HuH-7.5 (cell line): ENCODE results near the gene PRPF39.

ENCODE experiments used
- DNase-seq: peaks from one replicate; pipeline ENCODE4 v3.0.0; 2011; ENCODE audit warnings: low spot score

The PRPF39 gene

DNA sequence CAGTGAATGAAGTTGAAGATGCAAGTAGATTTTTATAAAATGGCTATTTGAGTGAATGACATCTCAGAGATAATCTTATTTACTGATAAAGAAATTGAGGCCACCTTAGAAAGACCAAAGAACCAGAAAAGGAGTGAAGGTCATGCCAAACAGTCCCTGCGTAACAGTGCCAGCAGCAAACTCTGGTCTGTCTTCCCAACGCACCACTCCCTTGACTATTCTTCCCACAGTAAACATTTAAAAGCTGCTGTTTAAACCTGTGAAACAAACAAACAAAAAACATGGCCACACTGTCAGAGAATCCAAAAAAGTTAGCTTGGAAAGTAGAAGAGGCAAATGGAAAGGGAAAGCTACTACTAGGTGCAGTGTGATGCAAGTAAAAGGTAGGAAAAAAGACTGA, 1.5 kb upstream of the PRPF39 start:
- DNase-seq, result no peak

DNA sequence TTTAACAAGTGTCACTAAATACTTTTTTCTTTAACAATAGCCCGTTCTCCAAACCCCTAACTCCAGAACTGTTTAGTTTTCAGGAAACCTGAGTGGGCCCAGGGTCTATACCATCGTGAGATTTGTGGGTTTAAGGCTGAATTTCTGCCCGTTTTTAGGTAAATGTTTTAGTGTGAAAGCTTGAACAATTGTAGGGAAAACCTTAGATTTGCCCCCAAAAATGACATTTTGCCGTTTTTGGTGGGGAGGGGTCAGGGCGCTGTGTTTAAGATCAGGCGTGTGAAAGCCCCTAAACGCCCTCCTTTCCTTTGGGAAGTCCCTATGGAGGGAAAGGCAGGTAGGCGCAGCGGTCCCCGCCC, 320 bp upstream of the PRPF39 start:
- DNase-seq, result no peak

DNA sequence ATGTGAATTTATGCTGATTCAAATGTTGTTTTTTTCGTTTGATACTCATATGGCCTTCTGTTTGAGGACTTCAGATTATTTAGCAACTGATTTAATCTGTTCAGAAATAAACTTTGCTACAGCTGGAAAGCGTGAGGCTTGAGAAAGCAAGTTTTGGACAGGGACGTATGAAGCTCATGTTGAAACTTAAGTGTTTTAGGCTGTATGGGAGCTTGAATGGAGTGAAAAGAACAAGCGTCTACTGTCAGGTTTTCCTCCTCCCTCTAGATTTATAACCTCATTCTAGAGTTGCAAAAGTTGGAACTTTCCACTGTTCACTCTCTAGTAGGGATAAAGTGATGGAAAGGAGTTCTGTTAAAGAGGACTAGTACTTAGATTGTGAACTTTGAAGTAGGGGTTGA, 1.0 kb downstream of the PRPF39 start:
- no peak for DNase-seq

DNA sequence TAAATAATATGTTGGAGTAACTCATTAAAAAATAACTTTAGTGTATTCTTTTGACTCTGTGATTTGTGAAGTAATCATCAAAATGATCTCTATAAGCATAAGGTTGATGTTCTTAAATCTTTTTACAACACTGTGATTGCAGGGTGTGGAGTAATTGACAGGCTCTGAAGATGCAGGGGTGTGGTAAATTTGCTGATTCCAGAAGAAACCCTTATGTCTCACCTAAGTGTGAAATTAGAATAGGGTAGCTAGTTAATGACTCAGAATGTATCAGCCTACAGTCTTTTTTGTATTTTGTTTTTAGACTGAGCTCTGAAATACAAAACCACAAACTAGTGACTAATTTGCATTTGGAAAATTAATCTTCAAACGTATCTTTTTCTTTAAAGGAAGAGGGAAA, 5.9 kb downstream of the PRPF39 start:
- no peak for DNase-seq

DNA sequence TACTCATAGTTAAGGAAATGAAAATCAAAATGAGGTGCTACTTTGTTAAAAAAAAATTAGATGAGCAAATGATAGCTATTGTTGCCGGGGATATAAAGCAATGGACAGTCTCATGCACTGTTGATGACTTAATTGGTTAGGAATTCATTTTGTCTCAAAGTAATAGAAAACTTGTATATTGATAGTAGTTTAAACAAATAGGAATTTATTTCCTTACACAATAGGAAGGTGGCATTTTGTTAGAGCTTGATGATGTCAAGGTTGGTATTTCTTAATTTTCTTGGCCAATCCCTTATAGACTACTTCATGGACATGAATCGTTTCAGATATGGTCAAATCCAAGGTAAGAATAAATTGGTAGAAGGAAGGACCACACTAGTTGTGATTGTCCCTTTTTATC, 7.8 kb downstream of the PRPF39 start:
- no peak for DNase-seq

DNA sequence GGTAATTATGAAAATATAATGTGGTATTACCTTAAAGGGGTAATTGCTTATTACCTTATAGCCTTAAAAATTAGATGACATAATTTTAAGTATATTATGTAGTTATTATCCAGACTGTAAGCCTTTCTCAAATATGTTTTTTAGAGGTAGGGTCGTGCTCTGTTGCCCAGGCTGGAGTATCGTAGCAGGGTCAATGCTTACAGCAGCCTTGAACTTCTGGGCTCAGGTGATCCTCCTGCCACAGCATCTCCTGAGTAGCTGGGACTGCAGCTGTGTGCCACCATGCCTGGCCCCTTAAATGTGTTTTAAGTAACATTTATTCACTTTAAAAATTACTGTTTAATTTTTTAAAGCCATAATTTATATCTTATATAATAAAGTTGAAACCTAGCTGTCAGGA, 10.4 kb downstream of the PRPF39 start:
- DNase-seq, result no peak

DNA sequence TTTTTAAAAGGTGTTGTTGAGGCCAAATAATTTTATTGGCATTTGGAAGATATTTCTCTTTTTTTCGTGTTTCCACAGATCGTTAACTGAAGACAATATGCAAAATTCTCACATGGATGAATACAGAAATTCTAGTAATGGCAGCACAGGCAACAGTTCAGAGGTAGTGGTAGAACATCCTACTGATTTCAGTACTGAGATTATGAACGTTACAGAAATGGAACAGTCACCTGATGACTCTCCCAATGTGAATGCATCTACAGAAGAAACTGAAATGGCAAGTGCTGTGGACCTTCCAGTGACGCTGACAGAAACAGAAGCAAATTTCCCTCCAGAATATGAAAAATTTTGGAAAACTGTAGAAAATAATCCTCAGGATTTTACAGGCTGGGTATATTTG, 11.2 kb downstream of the PRPF39 start:
- no peak for DNase-seq

DNA sequence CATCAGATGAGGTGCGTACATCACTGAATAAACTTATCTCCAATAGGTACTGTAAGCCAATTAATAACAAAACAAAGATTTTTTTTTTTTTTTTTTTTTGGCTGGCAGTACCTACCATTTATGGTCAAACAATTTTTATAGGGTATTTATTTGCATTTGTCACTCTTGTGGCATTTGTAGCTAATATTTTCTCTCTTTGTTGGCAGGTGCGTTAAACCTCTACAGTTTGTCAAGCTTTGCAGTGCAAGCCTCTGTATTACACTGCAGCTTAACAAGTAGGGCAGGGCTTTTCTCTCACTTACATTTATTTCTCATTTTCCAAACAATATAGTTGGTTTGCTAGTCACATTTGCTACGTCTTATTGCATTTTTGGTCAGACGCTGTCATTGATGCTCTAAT, 12.3 kb downstream of the PRPF39 start:
- no peak for DNase-seq

DNA sequence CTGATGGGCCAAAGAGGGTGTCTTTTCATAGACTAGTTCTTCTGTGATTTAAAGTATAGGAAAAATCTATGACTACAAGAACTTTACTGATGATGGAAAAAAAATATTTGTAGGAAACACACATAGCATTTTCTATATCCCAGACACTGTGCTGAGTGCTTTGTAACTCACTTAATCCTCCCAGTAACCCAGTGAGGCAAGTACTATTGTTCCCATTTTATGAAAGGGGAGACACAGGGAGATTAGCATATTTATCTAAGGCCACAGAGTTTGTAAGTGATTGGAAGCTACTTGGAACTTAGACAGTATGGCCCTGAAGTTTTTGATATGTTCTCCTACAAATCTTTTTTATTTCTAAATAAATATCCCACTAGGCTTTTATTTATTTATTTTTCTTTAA, 19.9 kb downstream of the PRPF39 start:
- DNase-seq, result no peak

DNA sequence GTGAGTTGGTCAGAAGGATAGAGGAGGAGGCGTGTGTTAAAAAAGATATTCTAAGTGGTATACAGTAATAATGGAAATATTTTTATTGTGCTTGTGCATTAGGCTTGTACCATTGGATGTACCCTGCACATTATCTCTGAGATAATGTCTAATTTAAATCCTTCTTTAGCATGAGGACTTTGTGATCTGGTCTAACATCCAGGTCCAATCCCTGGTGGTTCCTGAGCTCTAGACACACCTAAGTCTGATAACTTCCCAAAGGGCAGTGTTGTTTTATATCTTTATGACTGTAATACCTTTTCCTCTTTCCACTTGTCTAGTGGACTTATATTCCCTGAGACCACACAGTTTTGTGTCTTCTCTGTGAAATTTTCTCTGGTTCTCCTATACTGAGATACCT, 20.6 kb downstream of the PRPF39 start:
- no peak for DNase-seq

DNA sequence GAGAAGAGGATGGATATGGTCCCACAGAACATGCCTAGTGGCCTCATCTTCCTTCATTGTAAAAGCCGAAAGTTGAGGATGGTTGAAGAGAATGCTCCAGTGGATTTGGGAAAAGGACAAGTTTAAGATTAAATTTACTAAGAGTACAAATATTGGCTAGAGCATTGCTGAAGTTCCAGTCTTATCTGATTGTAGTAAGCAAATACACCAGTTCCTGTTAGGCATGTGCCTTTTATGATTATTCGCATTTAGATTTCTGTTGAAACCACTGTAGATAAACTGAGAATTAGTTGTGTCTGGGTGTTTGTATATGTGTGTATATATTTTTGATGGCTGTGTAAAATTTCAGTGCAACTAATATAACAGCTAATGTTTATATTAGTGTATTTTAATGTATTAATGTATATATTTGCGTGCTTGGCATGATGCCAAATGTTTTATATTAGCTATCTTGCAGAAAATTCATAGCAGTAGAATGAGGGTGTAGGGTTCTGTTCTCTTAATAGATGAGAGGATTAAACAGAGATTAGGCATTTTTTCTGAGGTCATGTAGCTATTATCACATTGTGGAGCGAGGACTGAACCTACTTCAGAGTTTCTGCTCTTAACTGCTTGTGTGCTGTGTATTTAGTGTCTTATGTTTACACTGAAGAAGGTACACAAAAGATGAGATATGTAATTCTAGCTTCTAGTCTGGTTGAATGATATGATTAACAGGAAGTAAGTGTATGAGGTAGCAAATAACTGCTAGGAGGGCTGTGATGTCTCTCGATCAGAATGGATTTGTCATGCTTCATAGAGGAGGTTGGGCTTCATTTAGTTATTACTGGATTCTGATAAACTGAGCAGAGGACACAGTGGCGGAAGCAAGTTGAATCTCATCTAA, 29.2 kb downstream of the PRPF39 start:
- no peak for DNase-seq

DNA sequence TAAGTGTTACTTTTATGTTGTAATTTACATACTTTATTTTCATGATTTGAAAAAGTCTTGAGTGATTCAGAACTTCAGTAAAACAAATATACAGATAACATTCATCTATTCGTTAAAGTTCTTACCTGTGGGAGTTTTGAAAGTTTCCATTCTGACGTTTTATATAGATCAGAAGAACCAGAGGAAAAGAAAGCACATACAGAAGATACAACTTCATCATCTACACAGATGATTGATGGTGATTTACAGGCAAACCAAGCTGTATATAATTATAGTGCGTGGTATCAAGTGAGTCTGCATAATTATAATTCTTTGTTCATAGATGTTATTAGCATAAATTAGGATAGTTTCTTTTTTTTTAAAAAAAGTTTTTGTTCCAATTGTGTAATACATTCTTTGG, 30.4 kb downstream of the PRPF39 start:
- no peak for DNase-seq

DNA sequence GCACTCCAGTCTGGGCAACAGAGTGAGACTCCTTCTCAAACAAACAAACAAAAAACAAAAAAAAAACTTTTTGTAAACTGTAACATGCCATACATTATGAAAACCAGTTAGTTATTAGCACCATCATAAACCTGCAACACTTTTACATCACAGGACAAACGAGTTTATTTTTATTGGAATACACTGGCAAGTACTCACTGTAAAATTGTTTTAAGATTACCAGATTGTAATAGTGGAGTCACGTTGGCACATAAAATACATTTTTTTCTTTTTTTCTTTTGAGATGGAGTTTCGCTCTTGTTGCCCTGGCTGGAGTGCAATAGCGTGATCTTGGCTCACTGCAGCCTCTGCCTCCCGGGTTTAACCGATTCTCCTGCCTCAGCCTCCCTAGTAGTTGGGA, 34.7 kb downstream of the PRPF39 start:
- no peak for DNase-seq

DNA sequence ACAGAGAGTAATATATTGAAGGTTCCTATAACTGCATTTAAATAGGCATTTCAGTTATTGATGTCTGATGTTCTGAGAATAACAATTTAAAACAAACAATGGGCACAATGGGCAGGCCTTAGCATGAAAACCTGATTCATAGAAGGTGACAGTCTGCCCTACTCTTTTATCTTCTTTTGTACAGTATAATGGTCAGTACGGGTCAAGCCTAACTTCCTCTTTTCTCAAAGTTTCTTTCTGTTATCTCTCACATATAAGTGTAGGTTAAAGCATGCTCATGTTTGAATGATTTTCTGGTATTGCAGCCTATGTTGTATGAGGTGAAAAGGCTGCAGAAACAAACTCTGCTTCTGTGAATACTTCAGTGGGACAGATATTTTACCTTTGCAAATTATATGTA, 36.2 kb downstream of the PRPF39 start:
- no peak for DNase-seq

DNA sequence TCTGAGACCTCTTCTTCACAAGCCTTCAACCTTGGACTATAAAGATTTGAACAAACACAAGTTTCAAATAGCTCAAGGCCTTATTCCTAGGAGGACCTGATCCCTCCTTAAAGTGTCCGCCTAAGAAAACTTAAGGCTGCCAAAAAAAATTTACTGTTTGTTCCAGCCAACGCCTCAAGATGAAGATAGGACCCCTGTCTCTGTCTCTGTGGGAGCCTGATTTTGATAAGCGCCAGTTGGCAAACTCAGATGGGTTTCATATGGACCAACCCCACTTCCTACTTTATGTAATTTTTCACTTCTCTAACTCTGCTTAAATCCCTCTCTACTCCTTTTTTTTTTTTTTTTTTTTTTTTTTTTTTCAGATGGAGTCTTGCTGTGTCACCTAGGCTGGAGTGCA, 39.4 kb downstream of the PRPF39 start:
- no peak for DNase-seq

DNA sequence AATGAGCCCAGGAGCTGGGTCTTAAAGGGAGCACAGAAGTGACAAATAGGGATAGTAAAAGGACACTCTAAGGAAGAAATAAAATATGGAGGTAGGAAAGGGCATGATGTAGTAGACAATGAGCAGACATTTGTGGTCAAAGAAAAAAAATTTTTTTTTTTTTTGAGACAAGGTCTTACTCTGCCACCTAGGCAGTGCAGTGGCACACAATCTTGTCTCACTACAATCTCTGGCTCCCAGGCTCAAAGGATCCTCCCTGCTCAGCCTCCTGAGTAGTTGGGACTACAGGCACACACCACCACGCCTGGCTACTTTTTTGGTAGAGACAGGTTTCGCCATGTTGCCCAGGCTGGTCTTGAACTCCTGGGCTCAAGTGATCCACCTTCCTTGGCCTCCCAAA, 41.8 kb downstream of the PRPF39 start:
- no peak for DNase-seq

DNA sequence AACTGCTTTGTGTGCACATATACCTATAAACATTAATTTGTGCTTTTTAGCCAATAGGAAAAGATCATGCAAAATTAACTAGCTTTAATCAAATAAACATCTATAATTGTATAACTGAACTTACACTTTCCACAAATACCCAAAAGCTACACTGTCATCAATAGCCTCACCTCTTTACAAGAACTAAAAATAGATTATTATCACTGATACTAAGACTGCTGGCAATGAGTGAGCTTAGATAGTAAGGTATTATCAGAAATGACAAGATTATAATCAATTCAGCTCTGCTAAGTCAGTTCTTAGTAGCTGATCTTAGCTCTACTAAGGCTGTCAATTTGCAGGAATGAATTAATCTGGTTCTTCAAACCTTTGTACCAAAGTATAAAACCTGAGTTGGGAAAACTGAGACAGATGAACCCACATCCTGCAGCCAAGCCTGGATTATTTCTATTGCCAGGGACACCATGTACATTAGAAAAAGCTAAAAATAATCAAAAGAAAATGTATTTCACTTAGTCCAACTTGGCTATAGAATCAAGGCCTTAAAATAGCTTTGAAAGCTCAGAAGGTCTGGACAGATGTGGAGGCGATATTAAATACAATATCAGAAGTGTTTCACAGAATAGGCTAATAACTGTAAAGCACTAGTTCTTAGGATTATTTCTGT, 45.2 kb downstream of the PRPF39 start:
- DNase-seq, result no peak

DNA sequence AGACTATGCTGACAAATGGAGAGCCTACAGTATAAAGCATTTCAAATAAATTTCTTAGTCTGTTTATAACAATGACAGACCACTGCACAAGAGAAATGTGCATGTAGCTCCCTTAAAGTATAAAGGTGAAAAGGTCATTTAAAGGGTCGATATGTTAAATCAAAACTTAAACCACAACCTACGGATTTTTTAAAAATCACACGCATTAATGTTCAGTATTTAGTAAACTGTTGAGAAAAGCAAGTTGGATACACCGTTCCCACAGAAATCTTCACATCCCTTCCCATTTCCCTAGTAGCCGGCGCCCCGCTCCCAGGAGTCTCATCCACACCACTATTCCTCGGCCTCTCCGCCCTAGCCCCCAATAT, 49.8 kb downstream of the PRPF39 start:
- DNase-seq, result no peak

DNA sequence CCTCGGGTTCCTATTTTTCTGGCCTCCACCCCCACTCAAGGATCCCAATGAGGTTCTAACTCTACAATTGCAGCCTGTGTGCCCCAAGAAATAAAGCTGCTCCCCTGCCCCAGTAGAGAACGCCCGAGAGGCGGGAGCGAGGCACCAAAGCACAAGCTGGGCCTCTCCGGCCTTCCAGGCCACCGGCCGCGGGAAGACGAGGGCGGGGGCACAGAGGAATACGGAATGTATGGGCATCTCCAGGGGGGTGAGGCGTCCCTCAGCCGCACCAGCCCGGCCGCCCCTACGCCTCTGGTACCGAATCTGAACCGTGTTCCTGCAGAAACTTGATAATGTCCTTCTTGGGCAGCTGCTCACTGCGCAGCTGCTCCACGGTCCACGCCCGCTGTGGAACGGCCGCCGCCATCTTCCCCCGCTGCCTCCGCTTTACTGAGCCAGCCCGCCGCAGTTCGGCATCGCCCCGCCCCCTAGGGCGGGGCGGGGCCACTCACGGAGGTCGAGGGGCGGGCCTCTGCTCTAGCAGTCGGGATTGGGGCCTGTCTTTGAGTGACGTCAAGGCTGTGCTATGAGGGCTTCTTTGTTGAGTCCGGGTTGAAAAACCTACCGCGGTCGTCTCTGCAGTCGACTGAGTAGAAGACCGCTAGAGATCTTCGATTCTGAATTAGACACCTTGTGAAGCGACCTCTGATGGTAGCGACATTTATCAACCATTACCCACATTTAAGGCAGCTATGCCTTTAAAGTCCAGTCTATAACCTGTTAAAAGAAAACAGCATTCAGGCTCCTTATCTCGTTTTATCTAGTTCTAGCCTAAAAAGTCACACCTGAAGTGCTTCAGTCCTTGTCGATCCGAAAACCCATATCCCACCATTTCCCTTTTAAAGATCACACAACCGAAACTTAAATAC, 50.4 kb downstream of the PRPF39 start, which contains the start of gene FKBP3:
Gene FKBP3, minus strand, starts transcription at position 431 of the 908 bp plus-strand sequence. Its CDS starts 25 bp downstream, at position 406.
- DNase-seq, result peak; percentile 81

DNA sequence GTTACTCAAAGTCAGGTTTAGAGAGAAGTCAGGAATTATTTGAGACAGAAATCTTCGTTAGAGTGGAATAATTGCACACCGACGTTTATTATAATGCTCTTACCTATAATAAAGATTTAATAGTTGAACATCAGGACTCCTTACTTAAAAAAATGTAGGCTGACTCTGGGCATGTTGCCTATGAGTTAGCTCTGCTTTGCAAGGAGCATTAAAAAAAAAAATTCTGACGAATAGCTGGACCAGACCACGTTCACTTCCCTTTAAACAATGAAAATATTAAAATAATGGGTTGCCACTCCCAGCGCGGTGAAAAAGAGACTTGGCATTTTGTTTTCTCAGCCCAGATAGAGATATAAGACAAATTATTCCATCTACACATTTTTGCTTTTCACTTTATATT, 51.2 kb downstream of the PRPF39 start:
- DNase-seq, result no peak

DNA sequence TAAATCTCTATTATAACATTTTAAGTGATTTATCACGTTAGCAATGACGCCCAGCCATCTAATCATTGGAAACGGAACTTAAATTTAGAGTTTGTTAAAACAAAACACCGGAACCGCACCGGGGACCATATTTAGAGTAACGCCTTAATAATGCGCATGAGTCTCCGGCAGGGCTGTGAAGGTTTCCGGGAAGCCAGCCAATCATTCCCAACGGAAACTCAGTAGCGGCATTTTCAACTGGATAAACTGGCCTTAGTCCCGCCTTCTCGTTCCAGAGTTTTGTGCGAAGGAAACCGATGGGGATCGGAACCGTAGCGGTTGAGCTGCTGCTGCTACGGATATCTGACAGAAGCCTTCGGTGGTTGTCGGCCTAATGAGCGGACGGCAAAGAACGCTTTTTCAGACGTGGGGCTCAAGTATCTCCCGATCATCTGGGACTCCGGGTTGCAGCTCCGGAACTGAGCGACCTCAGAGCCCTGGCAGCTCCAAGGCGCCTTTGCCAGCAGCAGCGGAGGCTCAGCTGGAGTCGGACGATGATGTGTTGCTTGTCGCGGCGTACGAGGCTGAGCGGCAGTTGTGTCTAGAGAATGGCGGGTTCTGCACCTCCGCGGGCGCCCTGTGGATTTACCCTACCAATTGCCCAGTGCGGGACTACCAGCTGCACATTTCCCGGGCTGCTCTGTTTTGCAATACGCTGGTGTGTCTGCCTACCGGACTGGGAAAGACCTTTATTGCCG, 51.9 kb downstream of the PRPF39 start, which contains the start of gene FANCM:
Gene FANCM, plus strand, starts transcription at position 272 of the 737 bp plus-strand sequence. Its CDS starts 102 bp downstream, at position 374.
- peak; percentile 63 for DNase-seq

DNA sequence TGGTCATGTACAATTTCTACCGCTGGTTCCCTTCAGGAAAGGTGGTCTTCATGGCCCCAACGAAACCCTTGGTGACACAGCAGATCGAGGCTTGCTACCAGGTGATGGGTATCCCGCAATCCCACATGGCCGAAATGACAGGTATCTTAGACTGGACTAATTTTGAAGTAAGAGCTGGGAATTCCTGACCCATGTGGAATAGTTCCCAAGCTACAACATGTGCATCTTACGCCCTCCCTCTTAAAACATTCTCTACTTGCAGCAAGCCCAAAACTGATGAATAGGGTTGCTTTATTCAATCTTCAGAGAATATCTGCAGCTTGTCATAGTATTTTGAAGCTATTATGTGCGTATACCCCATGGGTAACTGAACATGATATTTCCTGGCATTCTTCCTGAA, 52.5 kb downstream of the PRPF39 start:
- DNase-seq, result no peak
